Prostate gland (tissue), 2 donors: Measurements from ENCODE around the gene ZMIZ1.

Experiments used
- POLR2A ChIP-seq: fragments of 450-650 bp; IDR thresholded peaks from one replicate; pipeline ENCODE4 v1.6.1; 2016; ENCODE audit warnings: antibody characterized with exemption, mild to moderate bottlenecking
- POLR2AphosphoS5 ChIP-seq: sonication (generic); formaldehyde crosslinking; IDR thresholded peaks from one replicate; pipeline ENCODE4 v1.6.1; 2017; ENCODE audit warnings: antibody characterized with exemption
- TF ChIP-seq, protein P1 (sequence below), 4 experiments: fragments of 200-600 bp in 2 of 4; fragments of 450-650 bp in 2 of 4; sonication (generic) in 2 of 4; IDR thresholded peaks; 1 replicate in 3 of 4; 2 replicates in 1 of 4; pipeline ENCODE4 v1.5.1; 2016 to 2019; ENCODE audit warnings: antibody characterized with exemption in 4 of 4, mild to moderate bottlenecking in 2 of 4, moderate library complexity in 2 of 4

DNA sequence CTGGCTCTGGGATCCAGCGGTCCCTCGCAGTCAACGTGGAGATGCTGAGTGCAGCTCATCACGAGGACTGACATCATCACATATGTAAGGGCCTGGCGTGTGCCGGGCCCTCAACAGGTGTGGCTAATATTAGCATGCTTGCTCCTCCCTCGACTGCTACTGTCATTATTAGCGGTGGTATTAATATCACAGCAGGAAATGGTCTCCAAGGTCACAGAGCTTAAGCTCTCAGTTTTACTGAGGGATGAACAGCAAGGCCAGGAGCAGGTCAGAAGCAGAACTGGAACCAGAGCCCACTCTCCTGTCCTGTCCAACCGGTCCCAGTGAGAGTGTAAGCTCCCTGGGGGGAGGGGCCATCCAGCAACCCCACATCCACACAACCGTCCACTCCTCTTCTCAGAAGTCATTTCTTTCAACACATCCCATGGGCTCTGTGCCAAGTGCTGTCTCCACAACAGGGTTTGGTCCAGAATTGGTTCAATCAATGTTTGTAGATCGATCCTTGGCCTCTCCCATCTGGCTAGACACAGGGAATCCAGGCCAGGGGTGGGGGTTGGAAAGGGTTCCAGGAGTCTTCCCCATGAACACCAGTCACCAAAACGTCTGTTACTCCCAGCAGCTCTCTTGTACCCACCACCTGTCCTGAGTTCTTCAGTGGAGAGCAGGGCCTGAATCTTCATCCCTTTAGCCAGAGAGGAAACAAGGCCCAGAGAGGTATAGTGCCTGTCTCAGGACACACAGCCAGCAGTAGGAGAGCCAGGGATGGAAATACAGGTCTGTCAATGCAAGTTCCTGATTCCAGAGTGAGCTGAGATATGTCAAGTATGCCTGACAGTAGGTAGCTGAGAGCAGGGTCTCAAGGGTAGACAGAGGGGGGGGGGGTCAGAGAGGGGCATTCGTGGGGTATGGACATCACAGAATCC is 45.3 kb upstream of the ZMIZ1 start:
- no peak for TF ChIP-seq POLR2A
- no peak for TF ChIP-seq POLR2AphosphoS5
- TF ChIP-seq, protein P1, sequence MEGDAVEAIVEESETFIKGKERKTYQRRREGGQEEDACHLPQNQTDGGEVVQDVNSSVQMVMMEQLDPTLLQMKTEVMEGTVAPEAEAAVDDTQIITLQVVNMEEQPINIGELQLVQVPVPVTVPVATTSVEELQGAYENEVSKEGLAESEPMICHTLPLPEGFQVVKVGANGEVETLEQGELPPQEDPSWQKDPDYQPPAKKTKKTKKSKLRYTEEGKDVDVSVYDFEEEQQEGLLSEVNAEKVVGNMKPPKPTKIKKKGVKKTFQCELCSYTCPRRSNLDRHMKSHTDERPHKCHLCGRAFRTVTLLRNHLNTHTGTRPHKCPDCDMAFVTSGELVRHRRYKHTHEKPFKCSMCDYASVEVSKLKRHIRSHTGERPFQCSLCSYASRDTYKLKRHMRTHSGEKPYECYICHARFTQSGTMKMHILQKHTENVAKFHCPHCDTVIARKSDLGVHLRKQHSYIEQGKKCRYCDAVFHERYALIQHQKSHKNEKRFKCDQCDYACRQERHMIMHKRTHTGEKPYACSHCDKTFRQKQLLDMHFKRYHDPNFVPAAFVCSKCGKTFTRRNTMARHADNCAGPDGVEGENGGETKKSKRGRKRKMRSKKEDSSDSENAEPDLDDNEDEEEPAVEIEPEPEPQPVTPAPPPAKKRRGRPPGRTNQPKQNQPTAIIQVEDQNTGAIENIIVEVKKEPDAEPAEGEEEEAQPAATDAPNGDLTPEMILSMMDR (IDR thresholded peaks at IDR 0.05), result no peak
